Cortex of kidney (tissue), 1 donor: ENCODE measurements around the gene HIGD1A.
"Not testable (repeated sequence)": the region's sequence is repeated elsewhere in the genome, so short reads cannot be mapped to it uniquely, and the experiment has no call there.

ENCODE experiments used
- DNase-seq: peaks from one replicate; lab custom pipeline; 2025; lab: John Stamatoyannopoulos, UW

The HIGD1A gene

GRCh38 chr3:42829083-42829627, 24.9 kb upstream of the HIGD1A start:
- no peak for DNase-seq

GRCh38 chr3:42827654-42828053, 23.4 kb upstream of the HIGD1A start:
- no peak for DNase-seq

GRCh38 chr3:42827023-42827422, 22.7 kb upstream of the HIGD1A start:
- no peak for DNase-seq

- no peak for DNase-seq
These were observed 21.9 kb upstream of the HIGD1A start for GRCh38 chr3:42826141-42826540.

GRCh38 chr3:42823351-42823750, 19.1 kb upstream of the HIGD1A start:
- no peak for DNase-seq

GRCh38 chr3:42822828-42823227, 18.5 kb upstream of the HIGD1A start:
- DNase-seq: no peak

DNA sequence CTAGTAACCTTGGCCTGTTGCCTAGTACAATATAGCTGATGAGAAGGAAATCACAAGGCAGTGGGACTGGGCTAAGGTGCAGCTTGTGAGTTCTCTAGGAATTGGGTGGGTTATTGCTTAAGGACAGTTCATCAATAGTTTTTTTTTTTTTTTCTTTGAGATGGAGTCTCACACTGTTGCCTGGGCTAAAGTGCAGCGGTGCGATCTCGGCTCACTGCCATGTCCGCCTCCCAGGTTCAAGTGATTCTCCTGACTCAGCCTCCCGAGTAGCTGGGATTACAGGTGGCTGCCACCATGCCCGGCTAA, 16.4 kb upstream of the HIGD1A start:
- no peak for DNase-seq

DNA sequence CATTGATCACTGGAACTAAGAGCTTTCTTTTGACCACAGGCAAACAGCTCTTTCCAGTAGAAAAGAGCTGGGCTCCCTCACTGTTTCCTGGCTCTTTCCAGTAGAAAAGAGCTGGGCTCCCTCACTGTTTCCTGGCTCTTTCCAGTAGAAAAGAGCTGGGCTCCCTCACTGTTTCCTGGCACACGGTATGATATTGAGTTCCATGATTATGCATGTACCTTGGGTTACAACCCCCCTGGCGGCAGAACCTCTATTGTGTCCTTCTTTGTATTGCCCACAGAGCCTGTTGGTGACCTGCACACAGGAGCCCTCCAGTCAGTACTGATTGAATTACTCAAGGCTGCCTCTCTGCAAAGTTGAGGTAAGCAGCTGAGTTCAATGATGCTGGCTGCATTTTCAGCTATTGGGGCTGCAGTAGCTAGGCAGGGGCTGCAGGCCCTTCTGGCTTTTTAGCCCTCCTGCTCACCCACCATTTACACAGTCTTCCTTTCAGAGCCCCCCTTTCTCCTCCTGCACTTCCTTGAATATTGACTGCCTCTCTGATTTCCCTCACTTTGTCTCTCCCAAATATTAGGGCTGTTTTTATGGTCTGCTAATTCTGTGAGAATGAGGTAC, 15.2 kb upstream of the HIGD1A start:
- no peak for DNase-seq

GRCh38 chr3:42815826-42816225, 11.5 kb upstream of the HIGD1A start:
- DNase-seq: no peak

- DNase-seq: no peak
These were observed 10.7 kb upstream of the HIGD1A start for GRCh38 chr3:42814914-42815507.

DNA sequence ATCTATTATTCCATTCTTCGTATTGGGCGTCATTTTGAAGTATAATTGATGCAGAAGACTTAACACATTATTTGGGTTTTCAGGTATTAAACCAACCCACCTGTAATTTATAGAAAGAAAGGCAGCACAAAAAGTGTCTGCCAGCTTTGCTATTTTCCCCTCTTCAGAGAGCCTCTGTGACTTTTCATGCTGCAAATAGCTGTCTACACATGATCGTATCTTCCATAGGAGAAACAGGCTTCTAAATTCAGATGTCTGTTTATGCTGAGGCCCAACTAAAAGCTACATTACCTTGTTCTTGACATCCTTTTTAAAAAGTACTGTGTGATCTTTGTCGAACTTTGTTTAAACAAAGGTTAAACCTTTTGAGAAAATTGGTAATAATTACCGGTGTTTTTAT, 10.0 kb upstream of the HIGD1A start:
- no peak for DNase-seq

- not testable (repeated sequence) for DNase-seq
These were observed 7.0 kb upstream of the HIGD1A start for GRCh38 chr3:42811118-42811883.

- DNase-seq: not testable (repeated sequence)
These were observed 6.4 kb upstream of the HIGD1A start for GRCh38 chr3:42810706-42811105.

GRCh38 chr3:42809202-42809601, 4.9 kb upstream of the HIGD1A start, which contains the start of gene ACKR2:
ACKR2 (plus strand) TSS chr3:42809445; CDS start chr3:42864503, 55,058 bp downstream.
- no peak for DNase-seq

GRCh38 chr3:42807929-42808328, 3.6 kb upstream of the HIGD1A start:
- no peak for DNase-seq

GRCh38 chr3:42805141-42805821, 991 bp upstream of the HIGD1A start:
- DNase-seq: no peak

GRCh38 chr3:42804831-42805132, 492 bp upstream of the HIGD1A start:
- DNase-seq: no peak

DNA sequence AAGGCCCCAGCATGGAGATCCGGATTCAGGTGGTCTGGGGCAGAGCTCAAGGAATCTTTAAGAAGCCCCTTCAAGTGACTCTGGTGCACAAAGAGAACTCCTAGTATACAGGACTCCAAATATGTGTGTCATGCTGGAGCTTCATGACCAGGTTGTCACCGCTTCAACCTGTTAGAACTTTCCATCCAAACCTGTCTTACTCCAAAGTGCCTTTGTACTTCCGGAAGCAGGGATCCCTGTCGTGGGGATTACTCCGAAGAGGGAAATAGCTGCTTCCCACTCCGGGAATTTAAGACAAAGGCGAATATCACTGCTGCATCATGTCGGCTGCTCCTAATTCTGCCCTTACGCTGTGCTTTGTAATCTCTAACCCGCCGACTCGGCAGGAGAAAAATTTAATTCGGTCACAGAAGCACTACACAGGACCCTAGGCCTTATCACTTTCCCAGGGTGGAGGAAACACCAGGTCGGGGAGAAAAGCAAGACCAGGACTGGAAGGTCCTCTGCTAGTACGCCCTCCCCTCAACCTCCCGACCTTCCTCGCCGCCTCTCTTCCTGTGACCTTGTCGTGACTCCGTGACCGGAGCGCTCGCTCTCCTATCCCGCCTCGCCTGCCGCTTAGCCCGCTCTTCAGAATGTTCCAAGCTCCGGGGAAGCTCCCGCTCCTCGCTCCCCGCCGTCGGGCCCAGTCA, 730 bp downstream of the HIGD1A start:
- DNase-seq: no peak

DNA sequence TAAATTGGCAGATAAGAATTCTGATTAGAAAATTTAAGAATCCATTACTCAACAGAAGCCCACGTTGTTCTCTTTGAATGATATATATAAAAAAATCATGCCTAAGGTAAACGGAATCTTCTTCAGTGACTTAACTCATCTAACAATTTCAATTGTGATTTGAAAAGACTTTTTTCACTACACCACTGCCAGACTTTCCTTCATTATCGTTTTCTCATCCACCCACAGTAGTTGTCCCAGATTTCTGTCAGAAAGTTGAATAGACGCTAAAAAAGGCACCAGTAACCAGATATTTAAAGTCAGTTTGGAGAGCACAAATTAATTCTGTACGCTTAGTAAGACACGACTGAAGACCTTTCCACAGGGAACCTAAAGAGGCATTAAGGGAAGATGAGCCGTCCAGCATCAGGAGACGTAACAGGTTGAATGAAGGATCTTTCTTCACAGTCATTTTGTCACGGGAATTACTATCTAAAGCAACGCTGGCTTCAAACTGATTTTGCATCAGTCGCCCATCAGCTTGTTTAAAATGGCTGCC, 1.3 kb downstream of the HIGD1A start:
- DNase-seq: no peak

GRCh38 chr3:42801784-42802183, 2.5 kb downstream of the HIGD1A start:
- no peak for DNase-seq

DNA sequence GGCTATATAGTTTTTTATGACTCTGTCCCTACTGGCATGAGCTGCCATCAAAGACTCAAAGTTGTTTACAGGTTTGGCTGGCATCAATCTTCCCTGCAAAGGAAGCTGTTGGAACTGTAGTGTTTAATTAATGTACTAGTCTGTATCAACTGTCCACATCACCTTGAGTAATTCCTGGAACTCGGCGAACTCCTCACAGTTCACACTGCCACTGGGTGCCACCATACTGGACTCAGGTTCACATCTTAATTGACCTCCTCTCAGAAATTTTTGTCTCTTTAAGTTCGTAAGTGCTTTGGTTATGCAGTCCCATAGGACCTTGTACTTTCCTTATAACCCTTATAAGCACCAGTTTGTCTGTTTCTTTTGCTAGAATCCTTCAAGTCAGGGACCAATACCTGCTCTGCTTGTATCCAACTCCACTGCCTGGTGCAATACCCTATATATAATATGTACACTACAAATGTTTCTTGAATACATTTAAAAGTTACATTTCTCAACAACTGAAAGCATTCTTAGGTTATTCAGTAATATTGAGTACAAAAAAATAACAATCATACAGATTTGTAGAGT, 3.2 kb downstream of the HIGD1A start:
- DNase-seq: no peak

DNA sequence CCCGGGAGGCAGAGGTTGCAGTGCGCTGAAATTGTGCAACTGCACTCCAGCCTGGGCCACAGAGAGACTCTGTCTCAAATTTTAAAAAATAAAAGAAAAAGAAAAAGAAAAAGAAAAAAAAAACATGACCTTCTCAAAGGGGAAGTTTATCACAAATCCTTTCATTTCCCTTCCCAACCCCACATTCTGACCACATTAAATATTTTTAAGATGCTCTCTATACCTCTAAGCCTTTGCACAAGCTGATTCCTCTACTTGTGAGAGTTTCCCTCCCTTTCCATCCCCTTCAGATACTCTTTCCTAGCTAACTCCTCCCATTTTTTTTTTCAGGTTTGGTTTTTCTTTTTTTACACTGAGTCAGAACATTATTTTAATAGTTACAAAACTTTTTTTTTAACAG, 4.0 kb downstream of the HIGD1A start:
- no peak for DNase-seq
